Ureter (tissue), 1 donor: ENCODE data around the gene SHISA3. TPM values are rescaled to one million over a fixed set of nuclear protein-coding genes. Genes with fewer than 3 reads are reported as not detected.

Experiments
- DNase-seq: peaks from one replicate; pipeline ENCODE4 v3.0.0-alpha.2; 2020; ENCODE audit warnings: low spot score
- total RNA-seq: library from RNA; stranded (reverse); gene quantifications from one replicate; pipeline ENCODE4 v1.2.4, GENCODE V29; 2023
- donor health status: DM: yes; HTN: yes; CAD: no.

Gene SHISA3
- total RNA-seq, 1 donor from 2014 or later: 0.31 TPM

GRCh38 chr4:42391981-42392380, 5.3 kb upstream of the SHISA3 start:
- no peak for DNase-seq

GRCh38 chr4:42392436-42392835, 4.9 kb upstream of the SHISA3 start:
- DNase-seq: no peak

GRCh38 chr4:42395595-42395994, 1.7 kb upstream of the SHISA3 start:
- DNase-seq: no peak

GRCh38 chr4:42396361-42396751, 932 bp upstream of the SHISA3 start:
- no peak for DNase-seq

GRCh38 chr4:42397635-42398170, 415 bp downstream of the SHISA3 start:
- no peak for DNase-seq

GRCh38 chr4:42398171-42398870, 1.0 kb downstream of the SHISA3 start:
- no peak for DNase-seq

GRCh38 chr4:42398871-42399331, 1.6 kb downstream of the SHISA3 start:
- no peak for DNase-seq

- no peak for DNase-seq
Observed at GRCh38 chr4:42399393-42399792, 2.1 kb downstream of the SHISA3 start.

GRCh38 chr4:42401171-42401570, 3.9 kb downstream of the SHISA3 start:
- DNase-seq: no peak

- no peak for DNase-seq
Observed at GRCh38 chr4:42404001-42404400, 6.7 kb downstream of the SHISA3 start.

- no peak for DNase-seq
Observed at GRCh38 chr4:42410446-42410845, 13.2 kb downstream of the SHISA3 start.

- no peak for DNase-seq
Observed at GRCh38 chr4:42411803-42412202, 14.5 kb downstream of the SHISA3 start.

GRCh38 chr4:42412251-42412650, 15.0 kb downstream of the SHISA3 start:
- DNase-seq: no peak

- no peak for DNase-seq
Observed at GRCh38 chr4:42415281-42415680, 18.0 kb downstream of the SHISA3 start.

- no peak for DNase-seq
Observed at GRCh38 chr4:42416017-42416416, 18.7 kb downstream of the SHISA3 start.

- DNase-seq: no peak
Observed at GRCh38 chr4:42417550-42417949, 20.3 kb downstream of the SHISA3 start.

- no peak for DNase-seq
Observed at GRCh38 chr4:42420140-42420539, 22.9 kb downstream of the SHISA3 start.

- DNase-seq: no peak
Observed at GRCh38 chr4:42425146-42426065, 28.1 kb downstream of the SHISA3 start.

GRCh38 chr4:42428036-42428435, 30.7 kb downstream of the SHISA3 start:
- DNase-seq: no peak

- no peak for DNase-seq
Observed at GRCh38 chr4:42436928-42437565, 39.8 kb downstream of the SHISA3 start.

GRCh38 chr4:42440083-42440482, 42.8 kb downstream of the SHISA3 start:
- DNase-seq: no peak

- DNase-seq: no peak
Observed at GRCh38 chr4:42442601-42443000, 45.3 kb downstream of the SHISA3 start.
